Dedifferentiated amniotic fluid mesenchymal stem cell (primary cell): Measurements from ENCODE around the gene CADPS2.
"Not testable (repeated sequence)": the region's sequence is repeated elsewhere in the genome, so short reads cannot be mapped to it uniquely, and the experiment has no call there.

Experiments
- DNase-seq: peaks from one replicate; pipeline ENCODE4 v3.0.0-alpha.2; 2016; ENCODE audit errors: extremely low spot score

The CADPS2 gene

GRCh38 chr7:122715183-122715582 is 171.1 kb downstream of the CADPS2 start:
- DNase-seq: no peak

- no peak for DNase-seq
These were observed 175.3 kb downstream of the CADPS2 start for GRCh38 chr7:122710916-122711315.

GRCh38 chr7:122709930-122710646 is 176.2 kb downstream of the CADPS2 start:
- DNase-seq: no peak

- no peak for DNase-seq
These were observed 179.4 kb downstream of the CADPS2 start for GRCh38 chr7:122706836-122707235.

GRCh38 chr7:122702872-122703510 is 183.3 kb downstream of the CADPS2 start, which contains the start of gene RNF148:
RNF148 (minus strand) TSS chr7:122702922; CDS start chr7:122702750, 172 bp downstream.
- no peak for DNase-seq

- DNase-seq: no peak
These were observed 187.2 kb downstream of the CADPS2 start, which contains the start of gene RNF133 for GRCh38 chr7:122699017-122699416. RNF133 (minus strand) TSS chr7:122699117; CDS start chr7:122698918, 199 bp downstream.

- DNase-seq: no peak
These were observed 190.4 kb downstream of the CADPS2 start for GRCh38 chr7:122695816-122696215.

- no peak for DNase-seq
These were observed 191.6 kb downstream of the CADPS2 start for GRCh38 chr7:122694697-122695096.

GRCh38 chr7:122692769-122693309 is 193.4 kb downstream of the CADPS2 start:
- DNase-seq: no peak

- DNase-seq: no peak
These were observed 194.6 kb downstream of the CADPS2 start for GRCh38 chr7:122691569-122692235.

- DNase-seq: no peak
These were observed 196.7 kb downstream of the CADPS2 start for GRCh38 chr7:122689346-122690109.

- DNase-seq: no peak
These were observed 197.8 kb downstream of the CADPS2 start for GRCh38 chr7:122688400-122688998.

GRCh38 chr7:122686360-122686878 is 199.8 kb downstream of the CADPS2 start:
- DNase-seq: no peak

GRCh38 chr7:122684504-122684903 is 201.8 kb downstream of the CADPS2 start:
- no peak for DNase-seq

GRCh38 chr7:122682815-122683550 is 203.3 kb downstream of the CADPS2 start:
- no peak for DNase-seq

GRCh38 chr7:122681186-122681585 is 205.1 kb downstream of the CADPS2 start:
- DNase-seq: not testable (repeated sequence)

- no peak for DNase-seq
These were observed 206.4 kb downstream of the CADPS2 start for GRCh38 chr7:122679813-122680212.

- DNase-seq: not testable (repeated sequence)
These were observed 207.0 kb downstream of the CADPS2 start for GRCh38 chr7:122679269-122679709.

GRCh38 chr7:122677149-122677548 is 209.1 kb downstream of the CADPS2 start:
- no peak for DNase-seq

GRCh38 chr7:122676466-122676865 is 209.8 kb downstream of the CADPS2 start:
- DNase-seq: no peak
